ENCODE data around the gene PHACTR1.

GRCh38 chr6:12875051-12875450 lies 158.5 kb downstream of the PHACTR1 start:
- TF ChIP-seq CSDC2 (CRISPR knock-in tag; IDR thresholded peaks at IDR 0.05) (no peak), ZFP3 (CRISPR knock-in tag; IDR thresholded peaks at IDR 0.05) (no peak), CSRNP3 (CRISPR knock-in tag; IDR thresholded peaks at IDR 0.05) (no peak), SNAI2 (CRISPR knock-in tag; IDR thresholded peaks at IDR 0.05) (no peak), TCF4 (CRISPR knock-in tag; IDR thresholded peaks at IDR 0.05; ENCODE audit: borderline replicate concordance) (no peak), OSR1 (CRISPR knock-in tag; IDR thresholded peaks at IDR 0.05) (no peak), ISL1 (CRISPR knock-in tag; IDR thresholded peaks at IDR 0.05) (no peak), PPARA (CRISPR knock-in tag; IDR thresholded peaks at IDR 0.05; ENCODE audit: borderline replicate concordance) (no peak)
- TF ChIP-seq, protein P1, sequence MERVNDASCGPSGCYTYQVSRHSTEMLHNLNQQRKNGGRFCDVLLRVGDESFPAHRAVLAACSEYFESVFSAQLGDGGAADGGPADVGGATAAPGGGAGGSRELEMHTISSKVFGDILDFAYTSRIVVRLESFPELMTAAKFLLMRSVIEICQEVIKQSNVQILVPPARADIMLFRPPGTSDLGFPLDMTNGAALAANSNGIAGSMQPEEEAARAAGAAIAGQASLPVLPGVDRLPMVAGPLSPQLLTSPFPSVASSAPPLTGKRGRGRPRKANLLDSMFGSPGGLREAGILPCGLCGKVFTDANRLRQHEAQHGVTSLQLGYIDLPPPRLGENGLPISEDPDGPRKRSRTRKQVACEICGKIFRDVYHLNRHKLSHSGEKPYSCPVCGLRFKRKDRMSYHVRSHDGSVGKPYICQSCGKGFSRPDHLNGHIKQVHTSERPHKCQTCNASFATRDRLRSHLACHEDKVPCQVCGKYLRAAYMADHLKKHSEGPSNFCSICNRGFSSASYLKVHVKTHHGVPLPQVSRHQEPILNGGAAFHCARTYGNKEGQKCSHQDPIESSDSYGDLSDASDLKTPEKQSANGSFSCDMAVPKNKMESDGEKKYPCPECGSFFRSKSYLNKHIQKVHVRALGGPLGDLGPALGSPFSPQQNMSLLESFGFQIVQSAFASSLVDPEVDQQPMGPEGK (CRISPR knock-in tag; IDR thresholded peaks at IDR 0.05; ENCODE audit: borderline replicate concordance) = no peak
- TF ChIP-seq, protein P2, sequence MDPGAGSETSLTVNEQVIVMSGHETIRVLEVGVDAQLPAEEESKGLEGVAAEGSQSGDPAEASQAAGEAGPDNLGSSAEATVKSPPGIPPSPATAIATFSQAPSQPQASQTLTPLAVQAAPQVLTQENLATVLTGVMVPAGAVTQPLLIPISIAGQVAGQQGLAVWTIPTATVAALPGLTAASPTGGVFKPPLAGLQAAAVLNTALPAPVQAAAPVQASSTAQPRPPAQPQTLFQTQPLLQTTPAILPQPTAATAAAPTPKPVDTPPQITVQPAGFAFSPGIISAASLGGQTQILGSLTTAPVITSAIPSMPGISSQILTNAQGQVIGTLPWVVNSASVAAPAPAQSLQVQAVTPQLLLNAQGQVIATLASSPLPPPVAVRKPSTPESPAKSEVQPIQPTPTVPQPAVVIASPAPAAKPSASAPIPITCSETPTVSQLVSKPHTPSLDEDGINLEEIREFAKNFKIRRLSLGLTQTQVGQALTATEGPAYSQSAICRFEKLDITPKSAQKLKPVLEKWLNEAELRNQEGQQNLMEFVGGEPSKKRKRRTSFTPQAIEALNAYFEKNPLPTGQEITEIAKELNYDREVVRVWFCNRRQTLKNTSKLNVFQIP (CRISPR knock-in tag; IDR thresholded peaks at IDR 0.05; ENCODE audit: borderline replicate concordance, low read depth) = no peak

Data from SK-N-SH treated with all-trans-retinoic acid at 6 μM for 48 hours (cell line).